ENCODE data around the gene MARVELD3.
"Not testable (repeated sequence)": the region's sequence is repeated elsewhere in the genome, so short reads cannot be mapped to it uniquely, and the experiment has no call there.

MARVELD3 gene

DNA sequence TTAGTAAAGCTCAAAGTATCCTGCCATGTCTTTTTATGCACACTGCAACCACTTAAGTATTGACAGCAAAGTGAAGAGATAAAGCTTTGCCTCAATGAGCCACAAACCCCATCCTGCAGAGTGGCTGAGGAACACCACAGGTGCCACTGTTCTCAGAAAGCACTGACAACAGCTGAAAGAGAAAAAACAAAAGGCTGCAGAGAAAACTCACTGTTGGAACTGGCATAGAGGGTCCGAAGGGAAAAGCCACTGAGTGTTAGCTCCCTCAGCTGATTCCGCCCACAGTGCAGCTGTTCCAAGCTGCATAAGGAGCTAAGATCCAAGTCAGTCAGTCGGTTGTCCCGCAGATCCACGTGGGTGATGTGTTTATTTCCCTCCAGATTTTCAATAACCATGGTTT, 50.3 kb downstream of the MARVELD3 start:
- FAIRE-seq (no peak), DNase-seq (ENCODE audit: insufficient read length) (no peak)
- no peak for TF ChIP-seq POLR2AphosphoS5 (IDR thresholded peaks at IDR 0.05; ENCODE audit: low read depth, low read length)

DNA sequence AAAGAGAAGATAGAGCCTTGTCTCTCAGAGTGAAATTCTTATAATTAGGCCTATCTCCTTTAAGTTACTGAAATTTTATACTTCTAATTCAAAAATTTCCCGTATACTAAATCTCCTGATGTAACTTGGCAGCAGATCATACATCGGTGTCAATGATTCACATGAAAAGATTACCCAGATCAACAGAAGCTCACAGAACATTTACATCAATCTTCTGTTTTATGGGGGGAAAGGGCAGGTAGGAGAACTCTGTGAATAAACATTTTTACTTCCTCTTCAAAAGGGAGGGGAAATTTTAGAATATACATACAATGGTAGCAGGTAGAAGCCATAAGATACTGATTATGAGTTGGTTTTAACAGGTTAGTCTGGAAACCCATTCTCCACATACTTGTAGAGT, 55.4 kb downstream of the MARVELD3 start:
- TF ChIP-seq TAF1 (IDR thresholded peaks at IDR 0.05; ENCODE audit: borderline replicate concordance, low read depth, low read length) (no peak), POLR2A (IDR thresholded peaks at IDR 0.05; ENCODE audit: low read depth, low read length) (no peak), POLR2AphosphoS5 (IDR thresholded peaks at IDR 0.05; ENCODE audit: low read depth, low read length) (no peak)
- DNase-seq (ENCODE audit: insufficient read length) (no peak), FAIRE-seq (no peak)

DNA sequence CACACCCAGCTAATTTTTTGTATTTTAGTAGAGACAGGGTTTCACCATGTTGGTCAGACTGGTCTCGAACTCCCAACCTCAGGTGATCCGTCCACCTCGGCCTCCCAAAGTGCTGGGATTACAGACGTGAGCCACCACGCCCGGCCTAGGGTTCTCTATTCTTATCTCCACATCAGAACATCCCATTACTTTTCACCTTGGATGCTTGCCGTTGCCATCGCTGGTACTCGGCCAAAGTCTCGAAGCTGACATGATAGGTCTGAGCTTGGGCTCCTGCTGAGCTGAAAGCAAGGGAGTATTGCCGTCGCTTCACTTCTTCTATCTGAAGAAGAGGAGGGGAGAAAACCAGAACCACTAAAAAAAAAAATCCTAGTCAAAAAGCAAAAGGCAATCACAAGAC, 58.3 kb downstream of the MARVELD3 start:
- not testable (repeated sequence) for FAIRE-seq; DNase-seq (ENCODE audit: insufficient read length)
